CD4-positive, alpha-beta T cell treated with Interleukin-4 for 4 hours (primary cell): ENCODE results near the gene TKT.
"Not testable (repeated sequence)": the region's sequence is repeated elsewhere in the genome, so short reads cannot be mapped to it uniquely, and the experiment has no call there.

Source experiments
- DNase-seq: peaks from one replicate; pipeline ENCODE4 v3.0.0-alpha.2; 2020

TKT gene

GRCh38 chr3:53259427-53260259 lies 3.8 kb upstream of the TKT start:
- DNase-seq: no peak

- no peak for DNase-seq
These were observed 3.0 kb upstream of the TKT start for GRCh38 chr3:53258600-53259426.

DNA sequence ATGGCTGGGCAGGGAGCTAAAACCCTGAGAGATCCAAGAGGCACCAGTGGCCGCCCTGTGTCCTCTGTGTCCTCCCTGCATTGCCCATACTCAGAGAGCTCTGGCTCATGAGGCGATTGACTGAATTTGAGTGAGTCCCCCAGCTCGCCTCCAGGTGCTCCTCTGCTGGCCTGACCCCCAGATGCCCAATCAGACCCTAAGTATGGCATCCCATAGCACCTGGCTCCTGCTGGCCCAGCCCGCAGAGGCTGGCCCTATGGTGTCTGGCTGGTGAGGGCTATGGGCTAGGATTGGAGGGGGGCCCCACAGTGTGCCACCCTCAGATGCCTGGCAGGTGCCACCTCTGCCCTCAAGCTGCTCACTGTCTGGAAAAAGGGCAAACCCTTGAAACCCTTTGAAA lies 1.6 kb upstream of the TKT start:
- no peak for DNase-seq

GRCh38 chr3:53256704-53257055 lies 858 bp upstream of the TKT start:
- no peak for DNase-seq

GRCh38 chr3:53255423-53255774 lies 423 bp downstream of the TKT start:
- DNase-seq: no peak

GRCh38 chr3:53254509-53255422 lies 1.1 kb downstream of the TKT start:
- peak; percentile 43 for DNase-seq

DNA sequence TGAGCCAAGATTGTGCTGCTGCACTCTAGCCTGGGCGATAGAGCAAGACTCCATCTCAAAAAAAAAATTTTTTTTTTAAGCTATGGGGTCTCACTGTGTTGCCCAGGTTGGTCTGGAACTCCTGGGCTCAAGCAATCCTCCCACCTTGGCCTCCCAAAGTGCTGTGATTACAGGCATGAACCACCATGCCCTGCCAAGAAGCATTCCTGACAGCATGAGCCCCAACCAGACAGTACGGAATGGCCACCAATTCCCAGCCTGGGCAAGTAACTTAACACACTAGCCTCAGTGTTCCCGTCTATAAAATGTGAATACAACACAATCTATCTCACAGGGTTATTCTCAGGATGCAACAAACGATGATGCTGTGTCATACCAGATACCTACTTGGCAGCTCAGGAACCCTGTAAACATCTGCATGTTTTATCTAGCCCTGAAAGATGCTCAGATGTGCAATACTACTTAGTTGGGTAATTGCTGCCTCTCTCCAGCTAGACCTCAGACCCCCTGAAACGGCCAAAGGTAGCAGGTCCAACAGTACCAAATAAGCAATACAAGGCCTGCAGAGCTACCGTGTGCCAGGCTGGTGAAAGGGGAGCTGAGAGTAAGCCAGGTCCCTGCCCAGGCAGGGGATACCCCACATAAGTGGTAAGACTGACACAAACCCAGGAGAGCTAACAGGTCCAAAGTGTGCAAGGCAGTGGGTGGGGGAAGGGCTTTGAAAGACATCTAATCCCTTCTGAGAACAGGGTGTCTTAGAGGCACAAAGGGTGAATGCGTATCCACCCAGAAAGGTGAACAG lies 1.9 kb downstream of the TKT start:
- DNase-seq: no peak

GRCh38 chr3:53252947-53253322 lies 2.9 kb downstream of the TKT start:
- not testable (repeated sequence) for DNase-seq

DNA sequence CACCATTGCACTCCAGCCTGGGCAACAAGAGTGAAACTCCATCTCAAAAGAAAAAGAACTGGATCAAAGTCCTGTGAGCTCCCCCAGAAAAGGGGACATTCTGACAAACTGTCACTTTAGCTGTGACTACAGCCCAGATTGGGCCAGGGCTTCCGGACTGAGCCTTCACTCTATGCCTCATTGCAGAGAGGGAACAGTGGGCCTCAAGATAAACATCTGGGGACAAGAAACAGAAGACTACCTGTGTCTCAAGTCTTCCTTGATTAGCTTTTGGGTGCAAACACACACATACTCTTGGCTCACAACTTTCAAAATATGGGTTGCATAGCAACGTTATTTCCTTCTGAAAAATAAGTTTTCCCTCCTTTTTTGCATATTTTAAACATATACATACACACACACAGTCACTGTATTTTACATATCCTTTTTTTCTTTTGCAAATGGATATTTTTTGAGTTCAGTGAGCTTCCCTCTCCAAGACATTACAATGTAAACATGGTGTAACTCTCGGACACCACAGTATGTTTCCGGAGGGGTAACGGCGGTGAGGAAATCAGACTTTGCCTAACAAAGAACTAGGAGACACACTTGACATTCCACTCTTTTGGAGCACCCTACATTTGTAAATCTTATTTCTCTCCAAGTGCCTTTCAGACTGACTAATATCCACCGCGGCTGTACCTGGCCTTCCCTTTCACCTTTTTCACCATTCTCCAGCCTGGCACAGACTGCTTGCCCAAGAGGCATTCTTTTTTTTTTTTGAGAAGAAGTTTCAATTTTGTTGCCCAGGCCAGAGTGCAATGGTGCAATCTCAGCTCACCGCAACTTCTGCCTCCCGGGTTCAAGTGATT lies 3.5 kb downstream of the TKT start:
- DNase-seq: no peak

DNA sequence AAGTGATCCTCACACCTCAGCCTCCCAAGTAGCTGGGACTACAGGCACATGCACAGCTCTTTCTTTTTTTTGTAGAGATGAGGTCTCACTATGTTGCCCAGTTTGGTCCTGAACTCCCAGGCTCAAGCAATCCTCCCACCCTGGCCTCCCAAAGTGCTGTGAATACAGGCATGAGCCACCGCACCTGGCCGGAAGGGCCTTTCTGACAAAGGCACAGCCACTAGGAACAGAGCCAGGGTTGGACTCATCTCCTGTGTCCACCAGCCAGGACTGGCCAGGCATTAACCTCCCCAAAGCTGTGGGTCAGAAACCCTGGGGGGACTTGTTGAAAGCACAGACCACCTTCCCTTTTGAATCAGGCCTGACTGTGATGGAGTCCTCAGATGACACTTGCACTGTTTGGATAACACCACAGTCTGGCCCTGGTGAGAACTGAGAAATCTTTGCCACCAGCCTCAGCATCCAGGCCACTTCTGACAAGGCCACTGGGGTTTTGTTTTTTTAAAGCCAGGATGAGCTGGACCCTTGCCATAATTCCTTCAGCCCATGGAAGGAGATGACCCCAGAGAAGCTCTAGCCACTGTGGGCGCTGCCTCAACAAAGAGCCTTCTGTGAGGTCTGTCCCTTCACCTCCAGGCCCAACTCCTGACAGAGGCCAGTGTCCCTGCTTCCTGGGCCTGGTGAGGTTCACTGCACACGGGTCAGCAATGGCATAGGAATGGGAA lies 4.8 kb downstream of the TKT start:
- DNase-seq: no peak

DNA sequence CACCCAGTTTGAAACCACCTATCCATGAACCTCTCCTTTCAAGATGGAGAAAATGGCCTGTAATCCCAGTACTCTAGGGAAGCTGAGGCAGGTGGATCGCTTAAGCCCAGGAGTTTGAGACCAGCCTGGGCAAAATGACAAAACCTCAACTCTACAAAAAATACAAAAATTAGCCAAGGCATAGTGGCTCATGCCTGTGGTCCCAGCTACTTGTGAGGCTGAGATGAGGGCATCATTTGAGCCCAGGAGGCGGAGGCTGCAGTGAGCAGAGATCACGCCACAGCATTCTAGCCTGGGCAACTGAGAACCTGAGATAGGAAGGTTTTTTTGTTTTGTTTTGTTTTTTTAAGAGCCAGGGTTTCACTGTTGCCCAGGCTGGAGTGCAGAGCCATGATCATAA lies 5.4 kb downstream of the TKT start:
- DNase-seq: no peak

DNA sequence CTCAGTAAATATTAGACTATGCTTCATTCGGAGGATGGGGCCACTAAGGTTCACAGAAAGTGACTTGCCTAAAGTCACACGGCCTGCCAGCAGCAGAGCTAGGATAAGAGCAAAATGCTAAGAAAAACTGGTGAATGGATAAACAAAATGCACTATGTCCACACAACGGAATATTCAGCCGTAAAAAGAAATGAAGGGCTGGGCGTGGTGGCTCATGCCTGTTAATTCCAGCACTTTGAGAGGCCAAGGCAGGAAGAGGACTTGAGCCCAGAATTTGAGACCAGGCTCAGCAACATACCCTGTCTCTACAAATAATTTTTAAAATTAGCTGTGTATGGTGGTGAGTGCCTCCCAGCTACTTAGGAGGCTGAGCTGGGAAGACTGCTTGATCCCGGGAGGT lies 7.7 kb downstream of the TKT start:
- no peak for DNase-seq

DNA sequence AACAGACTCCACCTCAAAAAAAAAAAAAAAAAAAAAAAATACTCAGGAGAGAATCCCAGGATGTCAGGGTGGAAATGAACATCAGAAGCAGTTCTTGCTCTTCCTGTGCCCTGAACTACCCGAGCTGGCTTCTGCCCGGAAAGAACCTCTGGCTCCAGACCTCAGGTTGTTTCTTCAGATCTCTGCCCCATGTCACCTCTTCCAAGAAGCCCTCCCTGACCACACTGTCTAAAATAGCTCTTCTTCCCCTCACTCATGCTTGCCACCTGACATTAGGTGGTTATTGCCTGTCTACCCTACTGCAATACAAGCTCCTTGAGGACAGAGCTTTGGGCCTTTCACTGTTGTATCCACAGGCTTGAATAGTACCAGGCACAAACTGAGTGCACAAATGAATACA lies 8.2 kb downstream of the TKT start:
- DNase-seq: no peak

DNA sequence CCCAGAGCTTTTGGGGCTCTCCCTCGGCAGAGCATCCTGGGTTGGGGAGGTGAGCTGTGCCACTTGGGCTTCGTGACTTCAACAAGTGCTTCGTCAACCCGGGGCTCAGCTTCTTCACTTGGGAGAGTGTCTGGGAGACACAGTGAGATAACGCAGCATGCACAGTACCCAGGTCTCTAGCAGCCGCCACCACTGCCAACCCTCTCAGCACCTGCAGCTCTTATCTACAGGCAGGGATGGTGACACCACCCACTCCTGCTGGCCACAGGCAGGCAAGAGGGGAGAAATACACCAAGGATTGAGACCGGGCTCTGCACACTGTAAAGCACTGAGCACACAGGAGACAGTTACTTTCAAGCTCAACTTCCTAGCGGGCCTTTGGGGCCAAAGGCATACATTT lies 11.6 kb downstream of the TKT start:
- no peak for DNase-seq

DNA sequence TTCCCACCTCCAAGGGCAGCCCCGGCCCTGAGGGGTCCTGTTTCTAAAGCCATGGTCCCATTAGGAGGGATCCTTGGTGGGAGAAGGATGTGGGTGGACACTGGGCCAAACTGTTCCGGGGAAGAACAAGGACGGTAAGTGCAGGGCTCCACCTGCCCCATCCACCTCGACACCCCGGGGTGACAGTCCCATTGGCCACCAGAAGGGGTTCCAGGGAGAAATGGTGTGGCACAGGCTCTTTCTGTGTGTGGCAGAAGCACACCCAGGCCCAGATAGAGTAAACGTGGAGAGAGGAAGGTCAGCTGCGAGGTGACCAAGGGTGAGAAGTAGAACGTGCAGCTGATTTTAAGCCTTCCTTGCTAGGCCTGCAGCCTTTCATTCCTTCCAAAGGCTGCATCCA lies 12.0 kb downstream of the TKT start:
- no peak for DNase-seq

- no peak for DNase-seq
These were observed 12.7 kb downstream of the TKT start for GRCh38 chr3:53243165-53243564.

DNA sequence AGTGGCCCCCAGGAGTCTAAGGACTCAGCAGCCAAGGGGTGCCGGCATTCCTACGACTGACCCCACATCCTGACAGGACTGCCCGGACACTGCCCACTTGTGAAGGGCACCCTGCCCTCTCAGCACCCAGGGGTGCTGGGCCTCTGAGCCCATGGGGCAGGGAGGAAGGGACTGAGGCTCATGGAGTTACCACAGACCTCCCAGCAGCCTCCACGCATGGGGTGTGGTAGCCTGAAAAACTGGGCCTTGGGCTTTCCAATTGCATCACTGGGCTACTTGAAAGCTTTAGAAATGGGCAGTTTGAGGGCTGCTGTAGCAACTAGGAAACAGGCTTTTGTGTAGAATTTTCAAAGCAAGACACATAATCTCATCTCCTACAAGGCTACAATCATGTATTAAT lies 13.2 kb downstream of the TKT start:
- no peak for DNase-seq

DNA sequence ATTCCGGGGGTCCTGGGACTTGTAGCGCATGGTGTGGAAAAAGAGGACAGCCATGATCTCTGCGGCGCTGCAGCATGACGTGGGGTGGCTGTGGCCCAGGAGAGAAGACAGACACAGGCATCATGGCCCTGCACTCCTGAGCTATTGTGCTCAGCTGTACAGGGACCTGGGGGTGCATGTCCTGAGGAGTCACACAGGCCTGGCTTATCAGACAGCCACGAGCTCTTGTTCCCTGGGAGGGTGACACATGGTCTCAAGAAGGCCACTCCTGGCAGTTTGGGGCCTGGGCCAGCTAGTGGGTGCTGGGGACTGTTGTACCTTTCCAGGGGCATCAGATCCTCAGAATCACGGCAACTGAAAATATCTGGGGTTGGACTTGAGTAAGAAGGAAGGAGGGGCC lies 13.7 kb downstream of the TKT start:
- DNase-seq: no peak

- DNase-seq: no peak
These were observed 14.5 kb downstream of the TKT start for GRCh38 chr3:53240989-53241972.

GRCh38 chr3:53239800-53240199 lies 16.0 kb downstream of the TKT start:
- no peak for DNase-seq
